HepG2 (cell line): ENCODE data around the gene ZNF48. TPM values are rescaled to one million over a fixed set of nuclear protein-coding genes. Genes with fewer than 3 reads are reported as not detected.

ENCODE experiments used
- DMAP1 ChIP-seq: IDR thresholded peaks from 2 replicates; pipeline ENCODE4 v1.6.1; 2016
- GMEB2 ChIP-seq: IDR thresholded peaks from 2 replicates; pipeline ENCODE4 v1.6.1; 2016; ENCODE audit warnings: missing biosample characterization, missing genetic modification reagents, low read depth
- MTA1 ChIP-seq: sonication (generic); formaldehyde crosslinking; IDR thresholded peaks from 2 replicates; pipeline ENCODE4 v1.4.0; 2020; ENCODE audit warnings: missing genetic modification reagents, mild to moderate bottlenecking, borderline replicate concordance
- MYC ChIP-seq: sonication (generic); formaldehyde crosslinking; IDR thresholded peaks from 2 replicates; pipeline ENCODE4 v1.9.0; 2021; ENCODE audit warnings: missing genetic modification reagents, borderline replicate concordance
- NAIF1 ChIP-seq: sonication (generic); formaldehyde crosslinking; IDR thresholded peaks from 2 replicates; pipeline ENCODE4 v1.5.0; 2020; ENCODE audit warnings: mild to moderate bottlenecking, missing genetic modification reagents, borderline replicate concordance
- NCOR1 ChIP-seq: fragments of 200-600 bp; sonication (generic); IDR thresholded peaks from 2 replicates; pipeline ENCODE4 v1.7.0; 2017; ENCODE audit warnings: antibody characterized with exemption, low read length, borderline replicate concordance
- RAD21 ChIP-seq: fragments of 450-650 bp; formaldehyde crosslinking; IDR thresholded peaks from 2 replicates; pipeline ENCODE4 v1.5.0; 2020; ENCODE audit warnings: mild to moderate bottlenecking
- RAD51 ChIP-seq: fragments of 450-650 bp; IDR thresholded peaks from 2 replicates; pipeline ENCODE4 v1.6.1; 2016; ENCODE audit warnings: borderline replicate concordance
- SOX6 ChIP-seq, 2 experiments: fragments of 450-650 bp in 1 of 2; sonication (generic) in 1 of 2; formaldehyde crosslinking in 1 of 2; IDR thresholded peaks; 2 replicates each; pipeline versions ENCODE4 v1.4.0 to v1.6.1; 2017 to 2020; ENCODE audit warnings: antibody characterized with exemption in 1 of 2, mild to moderate bottlenecking in 1 of 2, missing genetic modification reagents in 1 of 2
- TBX2 ChIP-seq: sonication (generic); formaldehyde crosslinking; IDR thresholded peaks from 2 replicates; pipeline ENCODE4 v1.5.0; 2020; ENCODE audit warnings: missing genetic modification reagents, mild to moderate bottlenecking, borderline replicate concordance
- THYN1 ChIP-seq: sonication (generic); formaldehyde crosslinking; IDR thresholded peaks from 2 replicates; pipeline ENCODE4 v1.8.1; 2023; ENCODE audit warnings: low read depth, mild to moderate bottlenecking, moderate library complexity, missing genetic modification reagents, borderline replicate concordance
- ZMYM3 ChIP-seq: sonication (generic); formaldehyde crosslinking; IDR thresholded peaks from 2 replicates; pipeline ENCODE4 v1.5.1; 2020; ENCODE audit warnings: mild to moderate bottlenecking, missing genetic modification reagents
- ZNF264 ChIP-seq: sonication (generic); formaldehyde crosslinking; IDR thresholded peaks from 2 replicates; pipeline ENCODE4 v1.4.0; 2020; ENCODE audit warnings: missing genetic modification reagents
- ZNF609 ChIP-seq: sonication (generic); formaldehyde crosslinking; IDR thresholded peaks from 2 replicates; pipeline ENCODE4 v1.4.0; 2020; ENCODE audit warnings: mild to moderate bottlenecking, missing genetic modification reagents, borderline replicate concordance
- ZNF614 ChIP-seq: IDR thresholded peaks from 2 replicates; pipeline ENCODE4 v1.6.1; 2018; ENCODE audit warnings: missing biosample characterization, missing genetic modification reagents, inconsistent platforms, borderline replicate concordance
- ZNF652 ChIP-seq: IDR thresholded peaks from 2 replicates; pipeline ENCODE4 v1.6.1; 2016; ENCODE audit warnings: low read depth, borderline replicate concordance
- polyA plus RNA-seq, 8 experiments: library from polyadenylated mRNA; depleted of rRNA in 3 of 8; stranded (reverse) in 7 of 8; unstranded in 1 of 8; fragments of >200 nt; fragmentation: Illumina TruSeq in 4 of 8; extraction: Trizol in 4 of 8; gene quantifications; 2 replicates each; pipeline versions ENCODE4 v1.2.1 to v1.2.3, GENCODE V29; 2011 to 2016; ENCODE audit warnings: low read depth in 4 of 8, missing spikeins in 1 of 8, mixed read lengths in 1 of 8; ENCODE audit not compliant: insufficient read depth in 1 of 8
- total RNA-seq, 5 experiments: library from RNA; depleted of rRNA; stranded (reverse); fragments of >200 nt; fragmentation: Illumina TruSeq; extraction: Trizol; gene quantifications; 2 replicates each; pipeline ENCODE4 v1.2.3, GENCODE V29; 2016; ENCODE audit warnings: low read depth in 1 of 5
- TF ChIP-seq, protein P1 (sequence below): sonication (generic); formaldehyde crosslinking; IDR thresholded peaks from 2 replicates; pipeline ENCODE4 v1.4.0; 2020; ENCODE audit warnings: missing genetic modification reagents, mild to moderate bottlenecking, borderline replicate concordance
- TF ChIP-seq, protein P2 (sequence below): sonication (generic); formaldehyde crosslinking; IDR thresholded peaks from 2 replicates; pipeline ENCODE4 v1.4.0; 2020; ENCODE audit warnings: missing genetic modification reagents, mild to moderate bottlenecking, borderline replicate concordance

ZNF48 gene
- total and polyA plus RNA-seq, 2 of the 13 experiments (the other 11 are each of a cell fraction or from before 2014, with no cell fraction given), result 9.9 to 12.3 TPM

GRCh38 chr16:30447512-30448226, 52.4 kb downstream of the ZNF48 start (continued):
- TF ChIP-seq DMAP1, result peak; percentile 67; the same call in 1 of the 2 replicates
- peak; percentile 18; the same call in 1 of the 2 replicates for TF ChIP-seq RAD21 (CRISPR knock-in tag)
- TF ChIP-seq SOX6 (IDR thresholded peaks at IDR 0.05), result no peak
- TF ChIP-seq SOX6 (CRISPR knock-in tag; IDR thresholded peaks at IDR 0.05), result peak; percentile 97
- TF ChIP-seq NAIF1, result peak; percentile 53; the same call in 1 of the 2 replicates
- peak; percentile 50; the same call in 1 of the 2 replicates for TF ChIP-seq MYC (CRISPR knock-in tag)
- peak; percentile 59 for TF ChIP-seq RAD51
- no peak for TF ChIP-seq THYN1
- TF ChIP-seq, protein P1, sequence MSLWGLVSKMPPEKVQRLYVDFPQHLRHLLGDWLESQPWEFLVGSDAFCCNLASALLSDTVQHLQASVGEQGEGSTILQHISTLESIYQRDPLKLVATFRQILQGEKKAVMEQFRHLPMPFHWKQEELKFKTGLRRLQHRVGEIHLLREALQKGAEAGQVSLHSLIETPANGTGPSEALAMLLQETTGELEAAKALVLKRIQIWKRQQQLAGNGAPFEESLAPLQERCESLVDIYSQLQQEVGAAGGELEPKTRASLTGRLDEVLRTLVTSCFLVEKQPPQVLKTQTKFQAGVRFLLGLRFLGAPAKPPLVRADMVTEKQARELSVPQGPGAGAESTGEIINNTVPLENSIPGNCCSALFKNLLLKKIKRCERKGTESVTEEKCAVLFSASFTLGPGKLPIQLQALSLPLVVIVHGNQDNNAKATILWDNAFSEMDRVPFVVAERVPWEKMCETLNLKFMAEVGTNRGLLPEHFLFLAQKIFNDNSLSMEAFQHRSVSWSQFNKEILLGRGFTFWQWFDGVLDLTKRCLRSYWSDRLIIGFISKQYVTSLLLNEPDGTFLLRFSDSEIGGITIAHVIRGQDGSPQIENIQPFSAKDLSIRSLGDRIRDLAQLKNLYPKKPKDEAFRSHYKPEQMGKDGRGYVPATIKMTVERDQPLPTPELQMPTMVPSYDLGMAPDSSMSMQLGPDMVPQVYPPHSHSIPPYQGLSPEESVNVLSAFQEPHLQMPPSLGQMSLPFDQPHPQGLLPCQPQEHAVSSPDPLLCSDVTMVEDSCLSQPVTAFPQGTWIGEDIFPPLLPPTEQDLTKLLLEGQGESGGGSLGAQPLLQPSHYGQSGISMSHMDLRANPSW, result 0 out of 2 replicates have a peak, but pooled peaks have one; percentile 55
- TF ChIP-seq ZNF264 (CRISPR knock-in tag), result peak; percentile 83
- TF ChIP-seq, protein P2, sequence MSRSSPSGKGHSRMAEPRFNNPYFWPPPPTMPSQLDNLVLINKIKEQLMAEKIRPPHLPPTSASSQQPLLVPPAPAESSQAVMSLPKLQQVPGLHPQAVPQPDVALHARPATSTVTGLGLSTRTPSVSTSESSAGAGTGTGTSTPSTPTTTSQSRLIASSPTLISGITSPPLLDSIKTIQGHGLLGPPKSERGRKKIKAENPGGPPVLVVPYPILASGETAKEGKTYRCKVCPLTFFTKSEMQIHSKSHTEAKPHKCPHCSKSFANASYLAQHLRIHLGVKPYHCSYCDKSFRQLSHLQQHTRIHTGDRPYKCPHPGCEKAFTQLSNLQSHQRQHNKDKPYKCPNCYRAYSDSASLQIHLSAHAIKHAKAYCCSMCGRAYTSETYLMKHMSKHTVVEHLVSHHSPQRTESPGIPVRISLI (CRISPR knock-in tag), result peak; percentile 96
- TF ChIP-seq MTA1 (CRISPR knock-in tag), result 0 out of 2 replicates have a peak, but pooled peaks have one; percentile 48
- TF ChIP-seq ZMYM3 (CRISPR knock-in tag), result peak; percentile 100
- 0 out of 2 replicates have a peak, but pooled peaks have one; percentile 40 for TF ChIP-seq ZNF652 (CRISPR knock-in tag)
- peak; percentile 79 for TF ChIP-seq NCOR1
- TF ChIP-seq ZNF614, result peak; percentile 87
- TF ChIP-seq GMEB2, result peak; percentile 20; the same call in 1 of the 2 replicates
- peak; percentile 93 for TF ChIP-seq TBX2 (CRISPR knock-in tag)
- peak; percentile 63; the same call in 1 of the 2 replicates for TF ChIP-seq ZNF609
